Neural progenitor cell (in vitro differentiated cells): ENCODE measurements around the gene PRKCD.

ENCODE experiments used
- EZH2 ChIP-seq: fragments of 200-600 bp; sonication (generic); IDR thresholded peaks from 2 replicates; pipeline ENCODE4 v1.6.1; 2017; ENCODE audit warnings: antibody characterized with exemption, mild to moderate bottlenecking, moderate library complexity
- TF ChIP-seq, protein P1 (sequence below): fragments of 200-600 bp; sonication (generic); IDR thresholded peaks from 2 replicates; pipeline ENCODE4 v1.5.1; 2017; ENCODE audit warnings: antibody characterized with exemption, mild to moderate bottlenecking

DNA sequence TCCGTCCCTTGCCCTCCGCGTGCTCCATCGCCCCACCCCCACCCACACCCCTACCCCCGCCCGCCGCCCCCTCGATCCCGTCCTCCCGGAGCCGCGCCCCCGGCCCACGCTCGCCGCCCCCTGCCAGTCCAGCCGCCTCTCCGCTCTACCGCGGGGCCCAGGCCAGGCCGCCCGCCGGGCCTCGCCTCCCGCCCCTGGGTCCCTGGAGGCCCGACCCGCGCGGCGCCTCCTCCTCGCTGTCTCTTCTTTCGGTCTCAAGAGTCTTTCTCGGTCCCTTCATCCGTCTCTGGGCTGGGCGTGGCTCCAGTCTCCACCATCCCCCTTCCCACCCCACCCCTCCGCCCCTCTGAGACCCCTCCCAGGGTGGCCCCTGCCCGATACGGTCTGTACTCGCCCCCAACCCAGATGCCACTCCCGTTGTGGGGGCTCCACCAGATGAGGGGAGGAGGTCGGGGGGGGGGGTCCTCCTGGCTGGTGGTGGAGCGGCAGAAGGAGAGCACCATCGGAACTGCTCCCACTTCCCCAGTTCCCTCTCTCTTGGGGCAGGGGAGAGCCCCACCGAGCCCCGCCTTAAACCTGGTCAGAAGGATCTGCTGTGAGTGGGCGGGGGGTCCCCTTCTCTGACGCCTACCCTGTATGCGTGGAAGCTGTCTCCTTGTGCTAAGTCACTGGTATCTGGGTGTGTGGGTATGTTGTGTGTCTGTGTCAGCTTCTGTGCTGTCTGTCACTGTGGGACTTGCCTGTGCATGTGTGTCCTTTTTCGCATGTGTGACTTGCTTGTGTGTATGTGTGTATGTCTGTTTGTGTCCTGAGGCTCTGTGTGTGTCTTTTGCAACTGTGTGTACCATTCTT lies 1.0 kb downstream of the PRKCD start:
- TF ChIP-seq, protein P1, sequence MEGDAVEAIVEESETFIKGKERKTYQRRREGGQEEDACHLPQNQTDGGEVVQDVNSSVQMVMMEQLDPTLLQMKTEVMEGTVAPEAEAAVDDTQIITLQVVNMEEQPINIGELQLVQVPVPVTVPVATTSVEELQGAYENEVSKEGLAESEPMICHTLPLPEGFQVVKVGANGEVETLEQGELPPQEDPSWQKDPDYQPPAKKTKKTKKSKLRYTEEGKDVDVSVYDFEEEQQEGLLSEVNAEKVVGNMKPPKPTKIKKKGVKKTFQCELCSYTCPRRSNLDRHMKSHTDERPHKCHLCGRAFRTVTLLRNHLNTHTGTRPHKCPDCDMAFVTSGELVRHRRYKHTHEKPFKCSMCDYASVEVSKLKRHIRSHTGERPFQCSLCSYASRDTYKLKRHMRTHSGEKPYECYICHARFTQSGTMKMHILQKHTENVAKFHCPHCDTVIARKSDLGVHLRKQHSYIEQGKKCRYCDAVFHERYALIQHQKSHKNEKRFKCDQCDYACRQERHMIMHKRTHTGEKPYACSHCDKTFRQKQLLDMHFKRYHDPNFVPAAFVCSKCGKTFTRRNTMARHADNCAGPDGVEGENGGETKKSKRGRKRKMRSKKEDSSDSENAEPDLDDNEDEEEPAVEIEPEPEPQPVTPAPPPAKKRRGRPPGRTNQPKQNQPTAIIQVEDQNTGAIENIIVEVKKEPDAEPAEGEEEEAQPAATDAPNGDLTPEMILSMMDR = no peak
- no peak for TF ChIP-seq EZH2
